Measurements from ENCODE around the gene KLHL12.

DNA sequence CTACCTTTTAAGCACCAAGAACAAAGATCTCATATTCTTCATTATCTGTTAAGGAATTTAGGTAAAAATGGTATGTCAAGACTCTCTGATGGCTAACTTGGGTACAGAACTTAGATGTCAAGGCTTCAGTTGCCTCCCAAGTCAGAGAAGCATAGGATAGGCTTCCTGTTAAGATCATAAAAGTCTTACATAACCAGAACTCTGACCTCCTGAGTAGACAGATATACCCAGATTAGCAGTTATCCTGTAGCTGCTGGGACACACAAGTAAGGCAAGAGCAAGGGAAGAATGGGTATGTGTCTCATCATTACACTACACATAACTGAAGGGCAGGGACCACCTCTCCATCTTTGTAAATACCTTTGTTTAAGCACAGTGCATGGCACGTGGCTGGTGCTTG lies 15.4 kb upstream of the KLHL12 start:
- TF ChIP-seq, protein P1, sequence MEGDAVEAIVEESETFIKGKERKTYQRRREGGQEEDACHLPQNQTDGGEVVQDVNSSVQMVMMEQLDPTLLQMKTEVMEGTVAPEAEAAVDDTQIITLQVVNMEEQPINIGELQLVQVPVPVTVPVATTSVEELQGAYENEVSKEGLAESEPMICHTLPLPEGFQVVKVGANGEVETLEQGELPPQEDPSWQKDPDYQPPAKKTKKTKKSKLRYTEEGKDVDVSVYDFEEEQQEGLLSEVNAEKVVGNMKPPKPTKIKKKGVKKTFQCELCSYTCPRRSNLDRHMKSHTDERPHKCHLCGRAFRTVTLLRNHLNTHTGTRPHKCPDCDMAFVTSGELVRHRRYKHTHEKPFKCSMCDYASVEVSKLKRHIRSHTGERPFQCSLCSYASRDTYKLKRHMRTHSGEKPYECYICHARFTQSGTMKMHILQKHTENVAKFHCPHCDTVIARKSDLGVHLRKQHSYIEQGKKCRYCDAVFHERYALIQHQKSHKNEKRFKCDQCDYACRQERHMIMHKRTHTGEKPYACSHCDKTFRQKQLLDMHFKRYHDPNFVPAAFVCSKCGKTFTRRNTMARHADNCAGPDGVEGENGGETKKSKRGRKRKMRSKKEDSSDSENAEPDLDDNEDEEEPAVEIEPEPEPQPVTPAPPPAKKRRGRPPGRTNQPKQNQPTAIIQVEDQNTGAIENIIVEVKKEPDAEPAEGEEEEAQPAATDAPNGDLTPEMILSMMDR (IDR thresholded peaks at IDR 0.05) = no peak
- TF ChIP-seq POLR2A (IDR thresholded peaks at IDR 0.05) = no peak

Measured in stomach (tissue), 4 donors.